Measurements from ENCODE around the gene SEMA3D. TPM values are rescaled to one million over a fixed set of nuclear protein-coding genes. Genes with fewer than 3 reads are reported as not detected.

The SEMA3D gene
- total RNA-seq, 2 experiments from 2014 or later, result not detected

DNA sequence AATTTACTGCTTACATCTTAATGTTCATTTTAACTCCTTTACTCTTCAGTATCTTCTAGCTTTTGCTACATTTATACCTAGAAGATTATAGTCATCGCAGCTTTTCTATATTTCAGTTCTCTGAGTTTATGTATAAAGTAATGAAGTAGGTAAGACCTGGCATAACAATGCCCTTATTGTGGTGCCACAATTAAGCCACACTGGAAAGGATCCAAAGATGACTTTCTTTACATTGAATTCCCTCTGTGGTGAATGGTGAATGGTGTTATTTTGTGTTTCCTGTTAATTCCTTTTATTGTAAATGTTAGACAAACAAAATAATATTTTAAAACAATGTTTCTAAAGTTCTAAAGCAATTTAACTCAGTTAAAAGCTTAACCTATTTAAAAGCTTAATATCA, 36.2 kb downstream of the SEMA3D start:
- no peak overlapping the region for H3K27ac Mint-ChIP-seq

DNA sequence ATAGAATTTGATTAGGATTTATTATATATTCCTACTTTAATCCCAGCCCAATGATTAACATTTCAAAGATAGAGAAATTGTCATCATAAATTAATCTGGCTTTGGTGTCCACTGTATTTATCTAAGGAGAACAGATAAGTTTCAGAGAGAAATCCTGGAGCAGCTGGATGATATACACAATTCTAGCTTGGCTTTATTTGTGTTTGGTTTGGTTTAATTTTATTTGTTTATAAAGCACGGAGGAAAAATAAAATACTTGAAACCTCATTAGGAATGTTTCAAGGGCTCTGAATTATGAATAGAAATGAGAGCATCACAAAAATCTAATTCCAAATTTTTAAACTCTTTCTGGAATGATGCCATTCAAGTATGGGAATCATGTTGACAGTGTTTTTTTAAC, 42.1 kb downstream of the SEMA3D start:
- ChIA-PET POLR2A (interaction anchor here (0.6 kb wide), 1 partner anchor 136 kb away, joined by 3 read pairs; no protein-coding TSS in a partner anchor), CTCF (no interaction called here)
- DNase-seq, result no peak
- Mint-ChIP-seq H3K4me1 (ENCODE audit: low read depth) (no peaks in the 10 kb centered on the region), H3K36me3 (ENCODE audit: low read depth) (no peaks in the 10 kb centered on the region), H3K27ac (no peak overlapping the region), H3K4me3 (no peak overlapping the region), H3K9me3 (ENCODE audit: insufficient read depth) (no peaks in the 10 kb centered on the region), H3K27me3 (ENCODE audit: low read depth) (no peaks in the 10 kb centered on the region)
- ATAC-seq, result no peak

More for the DNA sequence above, 36.2 kb downstream of the SEMA3D start:
- Mint-ChIP-seq H3K36me3 (ENCODE audit: low read depth) (no peaks in the 10 kb centered on the region), H3K9me3 (ENCODE audit: insufficient read depth) (no peaks in the 10 kb centered on the region), H3K27me3 (ENCODE audit: low read depth) (no peaks in the 10 kb centered on the region), H3K4me3 (no peak overlapping the region), H3K4me1 (ENCODE audit: low read depth) (no peaks in the 10 kb centered on the region)
- POLR2A ChIA-PET, result no interaction called here
- DNase-seq, result no peak
- CTCF ChIA-PET, result no interaction called here
- ATAC-seq, result no peak

DNA sequence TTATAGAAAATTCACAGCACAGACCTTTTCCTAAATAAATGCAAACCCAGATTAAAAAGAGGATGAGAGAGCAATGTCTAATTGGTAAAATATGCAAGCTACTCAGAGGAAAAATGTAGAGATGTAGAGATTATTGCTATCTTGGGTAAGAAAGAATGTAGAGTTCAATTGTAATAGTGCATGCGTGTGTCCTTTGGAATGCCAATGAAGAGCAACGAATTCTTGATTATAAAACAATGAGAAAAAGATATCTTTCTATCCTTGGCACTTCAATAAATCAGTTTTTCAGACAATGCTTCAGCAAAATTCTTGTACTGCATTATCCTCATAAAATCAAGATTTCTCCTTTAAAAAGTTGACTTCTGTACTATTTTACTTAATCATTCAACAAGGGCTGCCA, 50.9 kb downstream of the SEMA3D start:
- Mint-ChIP-seq H3K36me3 (ENCODE audit: low read depth) (no peaks in the 10 kb centered on the region), H3K4me3 (no peak overlapping the region), H3K27ac (no peak overlapping the region), H3K4me1 (ENCODE audit: low read depth) (no peaks in the 10 kb centered on the region), H3K9me3 (ENCODE audit: insufficient read depth) (no peaks in the 10 kb centered on the region), H3K27me3 (ENCODE audit: low read depth) (no peaks in the 10 kb centered on the region)
- ChIA-PET POLR2A (no interaction called here), CTCF (no interaction called here)
- DNase-seq (no peak), ATAC-seq (no peak)

DNA sequence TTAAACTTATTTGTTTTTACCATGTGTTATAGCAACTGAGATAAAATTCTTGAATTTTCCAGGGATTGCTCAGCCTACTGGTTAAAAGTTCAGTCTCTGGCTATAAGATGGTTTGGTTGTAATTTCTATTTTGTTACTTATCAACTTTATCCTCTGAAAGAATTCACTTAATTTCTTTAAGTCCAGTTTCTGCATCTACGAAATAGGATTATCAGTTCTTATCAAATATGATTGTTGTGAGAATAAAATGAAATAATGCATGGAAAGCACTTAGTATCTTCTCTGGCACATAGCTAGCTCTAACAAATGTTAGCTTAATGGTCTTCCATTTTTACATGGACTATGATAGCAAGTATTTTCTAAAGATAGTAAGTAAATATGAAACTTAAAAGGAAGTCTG, 53.3 kb downstream of the SEMA3D start:
- H3K27me3 Mint-ChIP-seq (ENCODE audit: low read depth), result no peaks in the 10 kb centered on the region
- ChIA-PET CTCF (no interaction called here), POLR2A (no interaction called here)
- no peak for ATAC-seq
- no peak overlapping the region for H3K27ac Mint-ChIP-seq
- H3K9me3 Mint-ChIP-seq (ENCODE audit: insufficient read depth), result no peaks in the 10 kb centered on the region
- no peaks in the 10 kb centered on the region for H3K36me3 Mint-ChIP-seq (ENCODE audit: low read depth)
- H3K4me1 Mint-ChIP-seq (ENCODE audit: low read depth), result no peaks in the 10 kb centered on the region
- no peak for DNase-seq
- no peak overlapping the region for H3K4me3 Mint-ChIP-seq

DNA sequence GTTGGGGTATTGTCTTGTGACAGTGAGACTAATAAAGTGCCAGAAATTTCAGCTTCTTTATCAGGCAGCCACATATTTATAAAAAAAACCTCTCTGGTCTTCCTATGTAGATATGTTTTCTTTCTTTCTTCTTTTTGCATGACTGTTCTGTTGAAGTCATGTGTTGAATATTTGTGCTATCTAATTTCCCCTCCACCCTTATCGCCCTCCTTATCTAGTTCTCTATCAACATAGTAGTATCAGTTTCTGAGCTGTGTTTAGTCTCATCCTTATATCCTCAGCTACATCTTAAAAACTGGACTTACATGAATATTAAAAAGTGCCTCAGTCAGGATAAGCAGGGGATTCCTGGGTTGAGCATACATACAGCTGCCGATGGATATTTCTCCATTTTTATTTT, 53.9 kb downstream of the SEMA3D start:
- H3K36me3 Mint-ChIP-seq (ENCODE audit: low read depth), result no peaks in the 10 kb centered on the region
- no peaks in the 10 kb centered on the region for H3K9me3 Mint-ChIP-seq (ENCODE audit: insufficient read depth)
- no peak overlapping the region for H3K27ac Mint-ChIP-seq
- DNase-seq (no peak), ATAC-seq (no peak)
- ChIA-PET CTCF (no interaction called here), POLR2A (no interaction called here)
- H3K4me3 Mint-ChIP-seq, result no peak overlapping the region
- no peaks in the 10 kb centered on the region for H3K4me1 Mint-ChIP-seq (ENCODE audit: low read depth)
- H3K27me3 Mint-ChIP-seq (ENCODE audit: low read depth), result no peaks in the 10 kb centered on the region

DNA sequence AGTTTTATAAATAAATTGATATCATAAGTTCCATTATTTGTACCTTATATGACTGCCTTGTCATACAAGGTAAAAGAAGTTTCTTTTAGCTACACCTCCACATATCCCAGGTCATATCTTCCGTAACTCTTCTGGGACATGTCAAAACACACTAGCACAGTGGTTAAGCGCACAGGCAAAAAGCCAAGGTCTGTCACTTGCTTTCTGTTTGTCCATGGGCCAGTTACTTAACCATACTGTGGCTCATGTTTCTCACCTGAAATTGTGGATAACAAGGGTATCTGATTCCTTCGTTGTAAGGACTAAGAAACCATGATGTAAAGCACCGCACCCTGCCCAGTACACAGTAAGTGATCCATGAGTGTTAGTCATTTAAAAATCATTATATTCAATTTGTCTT, 56.2 kb downstream of the SEMA3D start:
- H3K9me3 Mint-ChIP-seq (ENCODE audit: insufficient read depth), result no peaks in the 10 kb centered on the region
- H3K27ac Mint-ChIP-seq, result no peak overlapping the region
- no peaks in the 10 kb centered on the region for H3K36me3 Mint-ChIP-seq (ENCODE audit: low read depth)
- H3K4me1 Mint-ChIP-seq (ENCODE audit: low read depth), result no peaks in the 10 kb centered on the region
- H3K27me3 Mint-ChIP-seq (ENCODE audit: low read depth), result no peaks in the 10 kb centered on the region
- POLR2A ChIA-PET, result no interaction called here
- H3K4me3 Mint-ChIP-seq, result no peak overlapping the region
- DNase-seq (no peak), ATAC-seq (no peak)
- CTCF ChIA-PET, result no interaction called here

DNA sequence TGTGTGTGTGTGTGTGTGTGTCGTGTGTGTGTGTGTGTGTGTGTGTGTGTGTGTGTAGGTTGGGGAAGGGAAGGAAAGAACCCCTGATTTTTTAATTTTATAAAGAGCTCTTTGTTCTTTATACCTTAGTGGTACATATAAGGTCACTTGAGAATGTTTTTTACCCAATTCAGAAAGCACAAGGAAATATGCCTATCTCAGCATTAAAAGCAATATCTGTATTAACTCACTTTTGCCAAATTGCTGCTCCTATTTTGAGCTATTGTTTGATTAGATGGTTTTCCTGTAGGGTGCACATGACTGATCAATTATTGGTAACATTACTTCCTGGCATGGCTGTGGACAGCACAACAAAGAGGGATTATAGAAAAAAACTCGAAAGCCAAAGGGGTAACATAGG, 60.5 kb downstream of the SEMA3D start:
- CTCF ChIA-PET, result no interaction called here

DNA sequence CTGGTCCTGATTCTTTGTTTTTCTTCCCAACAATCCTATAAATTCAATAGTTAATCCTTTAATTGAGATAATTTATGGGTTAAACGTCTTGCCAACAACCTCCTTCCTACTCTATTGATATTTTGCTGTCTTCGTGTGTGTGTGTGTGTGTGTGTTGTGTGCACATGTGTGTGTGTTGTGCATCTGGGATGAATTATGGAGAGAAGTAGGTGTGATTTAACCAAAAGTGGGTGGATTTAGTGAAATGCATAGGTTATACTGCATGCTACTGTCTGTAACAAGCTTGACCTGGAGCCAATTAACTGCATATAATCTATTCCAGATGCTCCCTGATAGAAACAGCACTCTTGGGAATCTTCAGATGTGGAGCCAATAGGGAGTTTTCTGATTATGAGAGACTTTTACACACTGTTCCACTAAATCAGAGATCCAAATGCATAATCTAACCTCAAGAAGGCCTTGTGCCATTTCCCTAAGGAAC, 61.2 kb downstream of the SEMA3D start:
- Mint-ChIP-seq H3K36me3 (ENCODE audit: low read depth) (no peaks in the 10 kb centered on the region), H3K4me1 (ENCODE audit: low read depth) (no peaks in the 10 kb centered on the region), H3K27me3 (ENCODE audit: low read depth) (no peaks in the 10 kb centered on the region), H3K4me3 (no peak overlapping the region), H3K27ac (no peak overlapping the region), H3K9me3 (ENCODE audit: insufficient read depth) (no peaks in the 10 kb centered on the region)
- ATAC-seq (no peak), DNase-seq (no peak)
- ChIA-PET CTCF (no interaction called here), POLR2A (no interaction called here)

More for the DNA sequence above, 60.5 kb downstream of the SEMA3D start:
- Mint-ChIP-seq H3K27me3 (ENCODE audit: low read depth) (no peaks in the 10 kb centered on the region), H3K4me1 (ENCODE audit: low read depth) (no peaks in the 10 kb centered on the region), H3K9me3 (ENCODE audit: insufficient read depth) (no peaks in the 10 kb centered on the region), H3K4me3 (no peak overlapping the region), H3K36me3 (ENCODE audit: low read depth) (no peaks in the 10 kb centered on the region), H3K27ac (no peak overlapping the region)
- POLR2A ChIA-PET, result no interaction called here
- ATAC-seq (no peak), DNase-seq (no peak)

DNA sequence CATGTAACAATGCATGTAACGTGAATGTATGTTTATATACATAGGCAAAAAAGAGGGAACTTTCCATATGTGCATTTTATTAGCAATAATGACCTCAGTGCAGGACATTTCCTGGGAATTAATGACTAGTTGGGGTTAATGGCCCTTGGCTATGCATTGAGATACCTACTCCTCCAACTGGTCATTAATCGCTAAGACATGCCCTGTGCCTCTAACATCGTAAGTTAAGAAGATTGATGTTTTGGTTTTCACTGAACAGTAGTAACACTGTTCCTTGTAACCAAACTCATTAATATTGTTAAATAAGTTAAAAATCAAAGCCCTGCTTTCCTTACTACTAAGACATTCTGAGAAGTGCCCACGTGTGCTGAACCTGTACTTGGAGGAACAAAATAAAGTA, 61.7 kb downstream of the SEMA3D start:
- ChIA-PET CTCF (no interaction called here), POLR2A (no interaction called here)
- ATAC-seq, result no peak
- no peak for DNase-seq
- Mint-ChIP-seq H3K4me3 (no peak overlapping the region), H3K36me3 (ENCODE audit: low read depth) (no peaks in the 10 kb centered on the region), H3K9me3 (ENCODE audit: insufficient read depth) (no peaks in the 10 kb centered on the region), H3K27ac (no peak overlapping the region), H3K27me3 (ENCODE audit: low read depth) (no peaks in the 10 kb centered on the region), H3K4me1 (ENCODE audit: low read depth) (no peaks in the 10 kb centered on the region)

DNA sequence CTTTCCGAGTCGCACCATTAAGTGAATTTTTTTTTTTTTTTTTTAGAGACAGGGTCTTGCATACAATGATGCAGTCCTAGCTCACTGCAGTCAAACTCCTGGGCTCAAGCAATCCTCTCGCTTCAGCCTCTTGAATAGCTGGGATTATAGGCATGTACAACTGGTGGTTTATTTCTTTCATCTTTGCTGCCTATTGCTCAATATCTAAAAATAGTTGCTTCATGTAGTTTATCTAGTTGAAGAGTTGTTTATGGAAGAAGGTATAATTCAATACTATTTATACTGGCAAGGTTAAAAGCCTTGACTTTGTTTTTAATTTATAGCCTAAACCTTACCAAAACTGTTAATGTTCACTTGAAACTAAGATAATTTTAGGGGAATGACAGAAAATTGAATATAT, 66.9 kb downstream of the SEMA3D start:
- DNase-seq (no peak), ATAC-seq (no peak)
- H3K27ac Mint-ChIP-seq, result no peak overlapping the region
- ChIA-PET POLR2A (no interaction called here), CTCF (no interaction called here)
- H3K4me3 Mint-ChIP-seq, result no peak overlapping the region
- H3K9me3 Mint-ChIP-seq (ENCODE audit: insufficient read depth), result no peaks in the 10 kb centered on the region
- no peaks in the 10 kb centered on the region for H3K27me3 Mint-ChIP-seq (ENCODE audit: low read depth)
- no peaks in the 10 kb centered on the region for H3K4me1 Mint-ChIP-seq (ENCODE audit: low read depth)
- no peaks in the 10 kb centered on the region for H3K36me3 Mint-ChIP-seq (ENCODE audit: low read depth)

DNA sequence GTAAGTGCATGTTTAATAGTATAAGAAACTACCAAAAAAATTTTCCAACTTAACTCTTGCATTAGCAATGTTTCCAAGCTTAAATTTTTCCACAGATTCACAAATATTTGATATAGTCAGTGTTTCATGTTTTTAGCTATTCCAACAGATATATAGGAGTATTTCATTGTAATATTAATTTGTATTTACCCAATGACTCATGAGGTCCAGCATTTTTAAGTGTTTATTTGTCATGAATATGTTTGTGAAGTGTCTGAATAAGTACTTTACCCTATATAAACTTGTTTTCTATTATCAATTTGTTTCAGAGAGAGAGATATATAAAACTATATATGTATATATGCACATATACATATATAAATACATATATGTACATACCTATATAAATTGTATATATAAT, 71.0 kb downstream of the SEMA3D start:
- no peaks in the 10 kb centered on the region for H3K27me3 Mint-ChIP-seq (ENCODE audit: low read depth)
- POLR2A ChIA-PET, result no interaction called here
- DNase-seq (no peak), ATAC-seq (no peak)
- CTCF ChIA-PET, result no interaction called here
- H3K4me1 Mint-ChIP-seq (ENCODE audit: low read depth), result no peaks in the 10 kb centered on the region
- H3K27ac Mint-ChIP-seq, result no peak overlapping the region
- H3K9me3 Mint-ChIP-seq (ENCODE audit: insufficient read depth), result no peaks in the 10 kb centered on the region
- H3K4me3 Mint-ChIP-seq, result no peak overlapping the region
- no peaks in the 10 kb centered on the region for H3K36me3 Mint-ChIP-seq (ENCODE audit: low read depth)

DNA sequence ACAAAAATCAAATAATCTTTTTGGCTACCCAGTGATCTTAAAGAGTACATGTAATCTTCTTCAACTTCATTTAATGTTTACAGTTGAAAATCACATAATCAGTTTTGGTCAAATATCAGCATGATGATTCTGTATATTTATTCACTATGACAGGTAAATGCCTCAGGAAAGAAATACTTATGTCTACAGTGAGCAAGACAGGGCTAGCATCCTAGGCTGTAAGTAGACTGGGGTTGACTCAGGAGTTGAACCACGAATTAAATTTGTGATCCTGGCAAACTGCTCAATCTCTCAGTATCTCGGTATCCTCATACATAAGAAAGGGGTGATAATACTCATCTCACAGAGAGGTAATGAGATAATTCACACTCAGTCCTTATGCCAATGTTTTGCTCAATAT, 71.8 kb downstream of the SEMA3D start:
- Mint-ChIP-seq H3K4me3 (no peak overlapping the region), H3K9me3 (ENCODE audit: insufficient read depth) (no peaks in the 10 kb centered on the region), H3K27me3 (ENCODE audit: low read depth) (no peaks in the 10 kb centered on the region), H3K27ac (no peak overlapping the region), H3K4me1 (ENCODE audit: low read depth) (no peaks in the 10 kb centered on the region), H3K36me3 (ENCODE audit: low read depth) (no peaks in the 10 kb centered on the region)
- ATAC-seq (no peak), DNase-seq (no peak)
- ChIA-PET CTCF (no interaction called here), POLR2A (no interaction called here)

DNA sequence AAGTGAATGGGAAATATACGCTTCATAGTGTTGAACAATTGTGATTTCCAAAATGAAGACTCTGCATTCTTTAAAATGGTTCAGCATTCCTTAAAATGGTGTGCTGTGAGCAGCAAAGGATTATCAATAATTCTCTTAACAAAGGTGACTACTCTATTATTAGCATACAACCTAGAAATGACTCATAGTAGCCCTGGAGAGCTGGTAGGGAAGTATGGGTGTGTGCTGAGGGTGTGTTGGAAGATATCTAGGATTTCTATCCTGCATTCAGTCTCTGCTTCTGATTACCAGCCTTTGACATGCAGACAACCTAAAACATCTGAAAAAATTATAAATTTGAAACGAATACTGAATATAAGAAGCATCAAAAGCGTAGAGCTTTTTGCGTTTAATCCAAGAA, 72.5 kb downstream of the SEMA3D start:
- Mint-ChIP-seq H3K4me1 (ENCODE audit: low read depth) (no peaks in the 10 kb centered on the region), H3K4me3 (no peak overlapping the region), H3K36me3 (ENCODE audit: low read depth) (no peaks in the 10 kb centered on the region), H3K27ac (no peak overlapping the region), H3K27me3 (ENCODE audit: low read depth) (no peaks in the 10 kb centered on the region), H3K9me3 (ENCODE audit: insufficient read depth) (no peaks in the 10 kb centered on the region)
- ATAC-seq, result no peak
- CTCF ChIA-PET, result no interaction called here
- DNase-seq, result no peak
- POLR2A ChIA-PET, result no interaction called here
